SH-SY5Y (cell line): ENCODE measurements around the gene TUNAR.

Experiments
- GATA2 ChIP-seq: IDR thresholded peaks from 2 replicates; pipeline ENCODE4 v1.6.1; 2011; ENCODE audit warnings: mild to moderate bottlenecking, low read depth, low read length
- GATA3 ChIP-seq: IDR thresholded peaks from 2 replicates; pipeline ENCODE4 v1.6.1; 2011; ENCODE audit warnings: low read depth, mild to moderate bottlenecking, low read length, moderate library complexity

DNA sequence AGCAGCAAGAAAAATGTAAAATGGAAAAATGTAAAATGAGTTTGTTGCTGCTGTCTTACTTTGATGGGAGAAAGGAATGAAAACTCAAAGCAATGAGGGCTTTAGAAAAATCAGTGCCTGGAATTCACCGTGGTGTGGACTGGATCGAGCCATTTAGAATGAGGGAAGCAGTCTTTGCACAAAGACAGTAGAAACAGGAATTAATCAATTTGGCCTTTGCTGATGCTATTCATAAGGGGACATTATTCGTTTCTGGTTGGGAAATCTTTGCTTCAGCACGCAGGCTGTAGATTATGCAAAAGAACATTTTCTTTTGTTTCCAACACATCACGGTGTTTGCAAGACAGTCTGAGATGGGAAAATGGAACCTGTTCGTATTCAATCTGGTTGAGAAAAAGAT is 6.9 kb upstream of the TUNAR start:
- TF ChIP-seq GATA3 (no peak), GATA2 (no peak)
